Measurements from ENCODE around the gene PRCP.

Gene PRCP

DNA sequence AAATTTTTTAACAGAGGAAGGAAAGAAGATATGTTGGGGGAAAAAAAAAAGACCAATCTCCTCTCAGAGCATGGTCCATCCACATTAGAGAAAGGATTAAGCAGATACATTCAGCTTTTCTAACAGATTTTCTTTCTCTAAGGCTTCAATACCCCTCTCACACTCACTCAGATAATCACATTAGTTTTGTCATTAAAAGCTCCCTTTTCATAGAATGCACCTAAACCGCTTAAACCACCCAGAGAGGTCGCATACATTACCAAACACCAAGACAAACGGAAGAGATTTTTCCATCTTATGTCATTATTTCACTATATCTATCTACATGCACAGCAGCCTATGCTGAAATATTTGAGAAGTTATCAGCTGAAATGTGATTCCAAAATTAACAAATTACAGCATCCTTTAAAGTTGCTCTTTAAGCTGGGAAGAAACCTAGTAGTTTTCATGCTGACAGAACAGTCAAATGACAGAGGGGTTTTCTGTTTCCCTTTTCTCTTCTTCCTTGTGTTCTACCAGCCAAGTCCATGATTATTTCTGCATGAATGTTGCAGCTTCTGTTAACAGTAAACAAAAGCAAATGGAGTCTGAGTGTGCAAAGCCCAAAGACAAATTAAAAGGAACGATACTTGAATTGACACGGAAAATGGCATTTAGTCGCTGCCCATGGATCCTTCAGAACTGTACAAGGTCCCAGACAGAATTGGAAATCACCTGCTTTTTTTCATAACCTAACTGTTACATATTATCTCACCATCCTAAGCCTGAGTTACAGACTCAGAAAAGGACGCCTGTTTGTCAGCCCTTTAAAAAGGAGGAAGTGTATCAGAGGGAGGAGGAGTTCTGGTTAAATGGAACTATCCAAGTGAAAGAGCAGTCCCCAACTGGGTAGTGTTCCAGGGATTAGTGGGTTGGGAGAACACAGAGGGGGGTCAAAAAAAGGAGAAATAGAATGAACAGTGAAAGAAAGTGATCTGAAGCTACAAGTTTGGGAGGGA, 54.6 kb downstream of the PRCP start:
- TF ChIP-seq, protein P1, sequence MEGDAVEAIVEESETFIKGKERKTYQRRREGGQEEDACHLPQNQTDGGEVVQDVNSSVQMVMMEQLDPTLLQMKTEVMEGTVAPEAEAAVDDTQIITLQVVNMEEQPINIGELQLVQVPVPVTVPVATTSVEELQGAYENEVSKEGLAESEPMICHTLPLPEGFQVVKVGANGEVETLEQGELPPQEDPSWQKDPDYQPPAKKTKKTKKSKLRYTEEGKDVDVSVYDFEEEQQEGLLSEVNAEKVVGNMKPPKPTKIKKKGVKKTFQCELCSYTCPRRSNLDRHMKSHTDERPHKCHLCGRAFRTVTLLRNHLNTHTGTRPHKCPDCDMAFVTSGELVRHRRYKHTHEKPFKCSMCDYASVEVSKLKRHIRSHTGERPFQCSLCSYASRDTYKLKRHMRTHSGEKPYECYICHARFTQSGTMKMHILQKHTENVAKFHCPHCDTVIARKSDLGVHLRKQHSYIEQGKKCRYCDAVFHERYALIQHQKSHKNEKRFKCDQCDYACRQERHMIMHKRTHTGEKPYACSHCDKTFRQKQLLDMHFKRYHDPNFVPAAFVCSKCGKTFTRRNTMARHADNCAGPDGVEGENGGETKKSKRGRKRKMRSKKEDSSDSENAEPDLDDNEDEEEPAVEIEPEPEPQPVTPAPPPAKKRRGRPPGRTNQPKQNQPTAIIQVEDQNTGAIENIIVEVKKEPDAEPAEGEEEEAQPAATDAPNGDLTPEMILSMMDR (IDR thresholded peaks at IDR 0.05), result no peak
- no peak for DNase-seq (ENCODE audit: low spot score)
- Histone ChIP-seq H3K27ac (no peak overlapping the region), H3K4me3 (no peak overlapping the region)

DNA sequence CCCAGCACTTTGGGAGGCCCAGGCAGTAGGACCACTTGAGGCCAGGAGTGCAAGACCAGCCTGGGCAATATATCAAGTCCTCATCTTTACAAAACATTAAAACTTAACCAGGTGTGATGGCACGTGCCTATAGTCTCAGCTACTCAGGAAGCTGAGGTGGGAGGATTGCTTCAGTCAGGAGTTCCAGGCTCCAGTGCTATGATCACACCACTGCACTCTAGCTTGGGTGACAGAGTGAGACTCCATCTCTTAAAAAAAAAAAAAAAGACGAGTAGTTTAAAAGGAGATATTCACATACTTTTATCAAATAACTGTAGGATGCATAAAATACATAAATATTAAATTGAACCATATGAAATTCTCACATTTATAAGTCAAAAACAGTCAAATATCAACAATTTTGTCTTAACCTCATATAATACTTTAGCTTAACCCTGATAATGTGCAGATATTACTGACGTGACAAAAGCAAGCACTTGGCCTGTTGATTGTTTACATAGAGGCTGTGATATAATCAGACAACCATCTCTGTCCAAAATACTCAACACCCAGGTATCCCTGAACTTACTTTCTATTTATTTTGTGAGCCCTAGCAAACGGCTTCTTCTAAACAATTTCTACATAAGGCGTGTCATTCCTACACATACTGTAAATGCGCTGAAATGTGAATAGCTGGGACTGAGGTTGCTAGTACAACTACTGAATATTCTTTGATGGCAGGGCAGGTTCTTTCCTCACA, 57.0 kb downstream of the PRCP start:
- no peak for DNase-seq (ENCODE audit: low spot score)
- Histone ChIP-seq H3K27ac (no peak overlapping the region), H3K4me3 (no peak overlapping the region)
- TF ChIP-seq, protein P1 (IDR thresholded peaks at IDR 0.05), result no peak

DNA sequence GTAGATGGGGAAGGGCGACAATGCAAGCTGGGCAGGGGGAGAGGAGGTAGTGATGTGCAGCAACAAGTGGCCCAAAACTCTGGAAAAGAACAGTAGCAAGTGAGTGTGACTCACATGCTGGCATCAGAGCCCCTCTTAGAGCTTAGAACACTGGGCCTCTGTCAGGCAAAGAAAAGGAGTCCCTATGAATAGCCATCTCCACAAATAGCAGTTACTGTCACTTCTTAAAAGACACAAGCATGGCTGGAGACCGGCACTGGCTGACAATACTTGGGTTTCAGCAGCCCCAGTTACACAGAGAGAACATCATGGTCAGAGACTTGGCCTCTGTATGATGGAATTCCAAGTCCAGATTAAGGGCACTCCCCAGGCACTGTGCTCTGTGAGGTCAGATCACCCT, 58.2 kb downstream of the PRCP start:
- TF ChIP-seq, protein P1 (IDR thresholded peaks at IDR 0.05), result no peak
- DNase-seq (ENCODE audit: low spot score), result no peak
- Histone ChIP-seq H3K4me3 (no peak overlapping the region), H3K27ac (no peak overlapping the region)

DNA sequence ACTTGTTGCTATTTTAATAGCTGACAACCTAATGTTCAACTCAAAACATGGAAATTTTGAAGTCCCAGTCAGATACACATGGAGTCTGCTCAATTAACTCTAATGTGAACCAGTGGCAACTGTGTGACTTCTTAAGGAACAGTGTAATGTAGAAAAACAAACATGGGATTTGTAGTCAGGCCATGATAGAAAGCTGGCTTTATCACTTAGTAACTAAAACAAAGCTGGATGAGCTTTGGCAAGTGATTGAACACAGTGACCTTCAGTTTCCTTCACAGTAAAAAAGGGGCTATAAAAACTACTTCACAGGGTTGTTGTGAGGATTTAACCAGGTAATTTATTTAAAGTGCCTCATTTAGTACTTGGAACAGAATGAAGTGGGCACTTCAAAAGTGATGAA, 62.6 kb downstream of the PRCP start:
- TF ChIP-seq, protein P1 (IDR thresholded peaks at IDR 0.05), result no peak
- no peak overlapping the region for H3K4me3 ChIP-seq
- H3K27ac ChIP-seq, result no peak overlapping the region
- no peak for DNase-seq (ENCODE audit: low spot score)

DNA sequence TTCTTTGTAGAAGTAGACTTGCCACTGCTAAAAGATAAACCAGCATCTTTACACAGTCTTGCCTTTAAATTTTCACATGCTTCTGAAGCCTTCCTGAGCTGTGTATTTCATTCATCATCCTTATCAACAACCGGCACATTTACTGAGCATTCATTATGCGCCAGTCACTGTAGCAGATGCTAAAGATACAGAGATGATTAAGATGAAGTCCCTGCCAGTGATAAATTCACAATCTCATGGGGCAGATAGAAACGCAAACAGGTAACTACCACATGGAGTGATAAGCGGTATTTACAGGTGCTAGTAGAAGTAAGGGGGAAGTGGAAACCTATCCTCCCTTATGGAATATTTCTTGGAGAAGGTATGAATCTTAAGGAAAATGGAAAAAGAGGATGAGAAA, 67.2 kb downstream of the PRCP start:
- DNase-seq (ENCODE audit: low spot score), result no peak
- Histone ChIP-seq H3K4me3 (no peak overlapping the region), H3K27ac (no peak overlapping the region)
- TF ChIP-seq, protein P1 (IDR thresholded peaks at IDR 0.05), result no peak

DNA sequence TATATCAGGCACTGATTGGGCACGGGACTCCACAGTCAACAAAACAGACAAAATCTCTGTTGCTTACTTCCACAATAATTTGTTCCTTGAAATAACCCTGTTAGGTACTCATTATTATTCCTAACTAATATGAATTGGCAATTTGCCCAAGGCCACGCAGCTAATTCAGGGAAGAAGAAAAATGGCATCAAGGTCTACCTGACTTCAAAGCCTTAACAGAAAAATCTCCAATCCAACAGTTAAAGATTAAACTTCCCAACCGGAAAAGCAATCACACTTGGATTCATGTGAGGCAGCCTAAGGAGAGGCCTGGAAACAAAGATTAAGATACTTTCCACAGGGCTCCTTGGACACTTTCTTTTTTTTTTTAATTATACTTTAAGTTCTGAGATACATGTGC, 68.9 kb downstream of the PRCP start:
- no peak for DNase-seq (ENCODE audit: low spot score)
- TF ChIP-seq, protein P1 (IDR thresholded peaks at IDR 0.05), result no peak
- H3K27ac ChIP-seq, result no peak overlapping the region
- no peak overlapping the region for H3K4me3 ChIP-seq
